HepG2 (cell line): ENCODE measurements around the gene GFRA4. TPM values are rescaled to one million over a fixed set of nuclear protein-coding genes. Genes with fewer than 3 reads are reported as not detected.
A peak's percentile ranks its signal among the peaks of the same experiment; 100 is the strongest.

Experiments used
- ATAC-seq: fragments of 200-7000 bp; cut with Tn5 transposase; 3 replicates; pipeline ENCODE4 v1.9.1; 2020; ENCODE audit warnings: mild to moderate bottlenecking, moderate library complexity
- BruUV-seq: library from RNA; stranded (reverse); fragments of 400-500 nt; replicated peaks from 2 replicates; lab custom pipeline; 2021; lab: Mats Ljungman, UMichigan
- CTCF ChIA-PET: fragments of 300-600 bp; formaldehyde crosslinking; extraction: SDS; loops from one replicate; lab custom pipeline; 2021; ENCODE audit warnings: low total read pairs, inconsistent platforms, low intra/inter-chr PET ratio; lab: Yijun Ruan, JAX
- POLR2A ChIA-PET: fragments of 350-600 bp; sonication (Branson Sonifier 250); formaldehyde crosslinking; loops from one replicate; lab custom pipeline; 2020; ENCODE audit warnings: antibody characterized with exemption, inconsistent platforms; lab: Yijun Ruan, JAX
- DNase-seq: peaks from one replicate; pipeline ENCODE4 v3.0.0-alpha.2; 2015; ENCODE audit warnings: low spot score
- FAIRE-seq: peaks from 3 replicates; lab custom pipeline; 2011; peaks lifted over from hg19 to GRCh38; lab: Jason Lieb, UNC
- H2AFZ ChIP-seq: one replicate; pipeline ENCODE4 v1.6.1; 2011; ENCODE audit warnings: low read length, inconsistent platforms
- H3K27ac ChIP-seq: fragments of 300-600 bp; 3 replicates; pipeline ENCODE4 v1.8.0; 2011; ENCODE audit warnings: mixed run types, mild to moderate bottlenecking, mixed read lengths, low read length, inconsistent platforms; ENCODE audit not compliant: insufficient read depth; ENCODE audit errors: extremely low read length
- H3K27me3 ChIP-seq, 2 experiments: fragments of 200-600 bp in 1 of 2; 2 replicates in 1 of 2; 3 replicates in 1 of 2; pipeline versions ENCODE4 v1.6.0 to v1.8.0; 2011; ENCODE audit warnings: low read length in 2 of 2, mild to moderate bottlenecking in 2 of 2, moderate library complexity in 2 of 2, inconsistent platforms in 1 of 2; ENCODE audit not compliant: insufficient read depth in 2 of 2, control insufficient read depth in 1 of 2
- H3K36me3 ChIP-seq, 2 experiments: fragments of 200-600 bp in 1 of 2; replicated peaks in 1 of 2; 2 replicates in 1 of 2; 3 replicates in 1 of 2; pipeline versions ENCODE4 v1.5.1 to v1.8.0; 2011; ENCODE audit warnings: low read length in 2 of 2, inconsistent platforms in 1 of 2; ENCODE audit not compliant: insufficient read depth in 2 of 2, control insufficient read depth in 1 of 2
- H3K4me1 ChIP-seq: 2 replicates; pipeline ENCODE4 v1.5.1; 2012; ENCODE audit warnings: low read length, inconsistent platforms; ENCODE audit not compliant: insufficient read depth
- H3K4me2 ChIP-seq: 2 replicates; pipeline ENCODE4 v1.6.0; 2011; ENCODE audit warnings: low read depth, low read length, inconsistent platforms
- H3K4me3 ChIP-seq, 3 experiments: fragments of 200-600 bp in 1 of 3; sonication (generic), shearing (Covaris generic) in 1 of 3; replicated peaks in 1 of 3; 2 replicates each; pipeline ENCODE4 v1.5.1; 2011 to 2016; ENCODE audit warnings: low read length in 3 of 3, inconsistent platforms in 2 of 3, low read depth in 2 of 3, mild to moderate bottlenecking in 2 of 3, control low read depth in 1 of 3, mixed read lengths in 1 of 3; ENCODE audit not compliant: insufficient read depth in 1 of 3
- H3K79me2 ChIP-seq: one replicate; pipeline ENCODE4 v1.6.1; 2011; ENCODE audit warnings: low read length, inconsistent platforms; ENCODE audit not compliant: insufficient read depth
- H3K9ac ChIP-seq: 2 replicates; pipeline ENCODE4 v1.6.0; 2011; ENCODE audit warnings: mild to moderate bottlenecking, low read depth, low read length, inconsistent platforms; ENCODE audit not compliant: insufficient read depth
- H3K9me3 ChIP-seq: 2 replicates; pipeline ENCODE4 v1.5.1; 2012; ENCODE audit warnings: mild to moderate bottlenecking, low read length
- H4K20me1 ChIP-seq: 2 replicates; pipeline ENCODE4 v1.6.0; 2011; ENCODE audit warnings: inconsistent platforms, mild to moderate bottlenecking, low read length, moderate library complexity; ENCODE audit not compliant: insufficient read depth
- ATRX ChIP-seq: sonication (generic); formaldehyde crosslinking; IDR thresholded peaks from 2 replicates; pipeline ENCODE4 v1.4.0; 2020; ENCODE audit warnings: missing genetic modification reagents, borderline replicate concordance
- MYPOP ChIP-seq: sonication (generic); formaldehyde crosslinking; IDR thresholded peaks from 2 replicates; pipeline ENCODE4 v1.8.1; 2023; ENCODE audit warnings: mild to moderate bottlenecking, moderate library complexity, missing genetic modification reagents
- RFX3 ChIP-seq: IDR thresholded peaks from 2 replicates; pipeline ENCODE4 v1.6.1; 2016; ENCODE audit warnings: missing biosample characterization, missing genetic modification reagents
- ZNF616 ChIP-seq: sonication (generic); formaldehyde crosslinking; IDR thresholded peaks from 2 replicates; pipeline ENCODE4 v1.5.0; 2020; ENCODE audit warnings: low read depth, mild to moderate bottlenecking, missing genetic modification reagents
- ZNF800 ChIP-seq: sonication (generic); formaldehyde crosslinking; IDR thresholded peaks from 2 replicates; pipeline ENCODE4 v1.4.0; 2020; ENCODE audit warnings: missing genetic modification reagents
- WGBS: methylation state at CpG from one replicate; pipeline ENCODE4 v1.1.6; 2017; ENCODE audit warnings: low lambda C conversion rate; 5-methylcytosine and 5-hydroxymethylcytosine counted together
- in situ Hi-C: cut with HindIII; loops from 2 replicates; pipeline ENCODE4 v1.10.0; 2017; ENCODE audit warnings: low pct_unique_long_range_greater_than_20kb; ENCODE audit not compliant: extremely low pct_ligation_motif_present
- intact Hi-C: fragments of 100-400 bp; cut with micrococcal nuclease; formaldehyde crosslinking; loops from one replicate; pipeline ENCODE4 v1.10.0; 2022; ENCODE audit not compliant: unreplicated experiment
- polyA plus RNA-seq, 8 experiments: library from polyadenylated mRNA; depleted of rRNA in 3 of 8; stranded (reverse) in 7 of 8; unstranded in 1 of 8; fragments of >200 nt; fragmentation: Illumina TruSeq in 4 of 8; extraction: Trizol in 4 of 8; gene quantifications; 2 replicates each; pipeline versions ENCODE4 v1.2.1 to v1.2.3, GENCODE V29; 2011 to 2016; ENCODE audit warnings: low read depth in 4 of 8, missing spikeins in 1 of 8, mixed read lengths in 1 of 8; ENCODE audit not compliant: insufficient read depth in 1 of 8
- total RNA-seq, 5 experiments: library from RNA; depleted of rRNA; stranded (reverse); fragments of >200 nt; fragmentation: Illumina TruSeq; extraction: Trizol; gene quantifications; 2 replicates each; pipeline ENCODE4 v1.2.3, GENCODE V29; 2016; ENCODE audit warnings: low read depth in 1 of 5
- TF ChIP-seq, protein P1 (sequence below): sonication (generic); formaldehyde crosslinking; IDR thresholded peaks from 2 replicates; pipeline ENCODE4 v1.4.0; 2020; ENCODE audit warnings: mild to moderate bottlenecking, missing genetic modification reagents

GFRA4 gene
- total and polyA plus RNA-seq, 2 of the 13 experiments (the other 11 are each of a cell fraction or from before 2014, with no cell fraction given): not detected

DNA sequence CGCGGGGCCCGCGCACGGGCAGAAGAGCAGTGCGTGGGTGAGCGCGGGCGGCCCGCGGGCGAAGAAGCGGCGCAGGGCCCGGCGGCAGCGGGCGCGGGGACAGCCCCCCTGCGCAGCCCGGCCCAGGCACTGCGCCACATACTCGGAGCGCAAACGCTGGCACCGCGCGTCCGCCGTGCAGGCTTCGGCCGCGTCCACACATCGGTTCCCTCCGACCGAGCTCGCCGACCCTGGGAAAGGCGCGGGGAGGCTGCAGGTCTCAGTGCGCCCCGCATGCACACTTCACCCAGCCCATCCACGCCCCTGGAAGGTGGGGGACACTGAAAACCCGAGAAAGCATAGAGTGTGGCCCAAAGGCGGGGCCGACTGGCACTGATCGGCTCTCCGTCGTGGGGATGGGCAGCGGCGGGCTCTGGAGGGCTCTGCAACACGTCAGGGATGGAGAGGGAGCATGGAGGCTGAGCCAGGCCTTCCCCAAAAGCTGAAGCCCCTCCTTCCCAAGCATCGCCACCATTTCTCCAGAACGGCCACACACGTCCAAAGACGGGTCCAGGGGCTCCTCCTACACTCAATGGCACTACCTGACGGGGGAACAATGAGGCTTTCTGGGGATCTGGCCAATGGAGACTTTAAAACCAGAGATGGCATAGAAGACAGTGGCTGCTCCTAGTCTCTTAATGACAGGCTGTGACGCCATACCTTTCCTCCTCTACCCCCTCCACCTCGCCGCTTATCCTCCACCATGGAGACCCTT lies 2.0 kb downstream of the GFRA4 start:
- Histone ChIP-seq H3K27me3 (peaks cover 8 to 33% of the 10 kb centered on the region in 2 experiments), H2AFZ (no peak overlapping the region), H3K27ac (no peak overlapping the region), H3K9ac (no peak overlapping the region), H4K20me1 (no peaks in the 10 kb centered on the region), H3K9me3 (no peaks in the 10 kb centered on the region), H3K36me3 (no peaks in the 10 kb centered on the region), H3K79me2 (no peaks in the 10 kb centered on the region), H3K4me1 (peaks cover 38% of the 10 kb centered on the region), H3K4me2 (no peak overlapping the region), H3K4me3 (peak overlapping the region in 1 of 3 experiments; percentile 4; a peak in 1 of 6 replicates)
- no peak for ATAC-seq
- CTCF ChIA-PET: no interaction called here
- in situ Hi-C loops: no loop called here
- no peak for FAIRE-seq
- WGBS: 63% methylated on average over 60 of the region's 60 CpGs
- TF ChIP-seq RFX3 (CRISPR knock-in tag): no peak
- TF ChIP-seq ZNF616 (CRISPR knock-in tag): peak; percentile 44; the same call in 1 of the 2 replicates
- TF ChIP-seq, protein P1, sequence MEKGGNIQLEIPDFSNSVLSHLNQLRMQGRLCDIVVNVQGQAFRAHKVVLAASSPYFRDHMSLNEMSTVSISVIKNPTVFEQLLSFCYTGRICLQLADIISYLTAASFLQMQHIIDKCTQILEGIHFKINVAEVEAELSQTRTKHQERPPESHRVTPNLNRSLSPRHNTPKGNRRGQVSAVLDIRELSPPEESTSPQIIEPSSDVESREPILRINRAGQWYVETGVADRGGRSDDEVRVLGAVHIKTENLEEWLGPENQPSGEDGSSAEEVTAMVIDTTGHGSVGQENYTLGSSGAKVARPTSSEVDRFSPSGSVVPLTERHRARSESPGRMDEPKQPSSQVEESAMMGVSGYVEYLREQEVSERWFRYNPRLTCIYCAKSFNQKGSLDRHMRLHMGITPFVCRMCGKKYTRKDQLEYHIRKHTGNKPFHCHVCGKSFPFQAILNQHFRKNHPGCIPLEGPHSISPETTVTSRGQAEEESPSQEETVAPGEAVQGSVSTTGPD (CRISPR knock-in tag): no peak
- TF ChIP-seq ATRX (CRISPR knock-in tag): no peak
- peak; percentile 25; the same call in 1 of the 2 replicates for TF ChIP-seq ZNF800 (CRISPR knock-in tag)
- TF ChIP-seq MYPOP (CRISPR knock-in tag): 0 out of 2 replicates have a peak, but pooled peaks have one; percentile 44
- no TSS peak for BruUV-seq
- DNase-seq: no peak
- POLR2A ChIA-PET: no interaction called here
- intact Hi-C loops: no loop called here
